ENCODE measurements around the gene DPM2.

Gene DPM2, protein sequence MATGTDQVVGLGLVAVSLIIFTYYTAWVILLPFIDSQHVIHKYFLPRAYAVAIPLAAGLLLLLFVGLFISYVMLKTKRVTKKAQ

DNA sequence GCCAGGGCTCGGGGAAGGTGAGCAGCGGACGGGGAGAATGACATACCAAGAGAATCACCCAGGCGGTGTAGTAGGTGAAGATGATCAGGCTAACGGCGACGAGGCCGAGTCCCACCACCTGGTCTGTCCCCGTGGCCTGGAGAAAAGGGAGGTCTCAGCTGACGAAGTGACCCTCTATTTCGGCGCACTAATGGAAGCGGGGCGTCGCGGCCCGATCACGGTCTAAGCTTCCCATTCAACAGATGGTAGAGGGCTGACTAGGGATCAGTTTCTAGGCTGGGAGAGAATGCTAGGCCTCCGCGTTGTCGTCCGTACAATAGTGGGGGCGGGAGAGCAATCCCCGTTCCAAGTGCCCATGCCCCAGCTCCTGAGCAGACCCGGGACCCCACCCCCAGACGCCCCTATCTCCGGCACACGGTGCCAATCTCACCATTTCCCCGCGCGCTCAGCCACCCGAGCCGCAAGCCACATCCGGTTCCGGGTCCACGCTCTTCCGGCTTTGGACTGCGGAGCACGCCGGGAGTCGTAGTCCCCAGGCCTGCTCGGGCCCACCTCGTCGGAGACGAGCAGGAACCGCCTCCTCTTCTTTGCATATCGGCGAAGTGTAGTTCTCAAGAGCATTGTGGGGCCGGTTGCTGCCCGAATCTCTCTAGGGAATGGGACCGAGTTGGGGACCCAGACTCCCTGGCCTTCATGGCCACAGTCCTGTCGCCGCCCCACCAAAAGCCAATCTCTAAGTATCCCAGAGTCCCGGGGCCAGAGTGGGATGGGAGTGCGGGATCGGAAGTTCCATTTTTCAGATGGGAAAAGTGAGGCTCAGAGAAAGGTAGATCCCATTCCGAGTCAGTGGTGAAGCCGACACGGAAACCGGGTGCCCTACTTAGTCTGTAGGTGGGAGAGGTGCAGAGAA, at the start of gene DPM2:
TSS of gene DPM2 (minus strand) at position 467 of the 910 bp plus-strand sequence. CDS start at position 433, 34 bp downstream.
- peak; percentile 63 for DNase-seq

DNA sequence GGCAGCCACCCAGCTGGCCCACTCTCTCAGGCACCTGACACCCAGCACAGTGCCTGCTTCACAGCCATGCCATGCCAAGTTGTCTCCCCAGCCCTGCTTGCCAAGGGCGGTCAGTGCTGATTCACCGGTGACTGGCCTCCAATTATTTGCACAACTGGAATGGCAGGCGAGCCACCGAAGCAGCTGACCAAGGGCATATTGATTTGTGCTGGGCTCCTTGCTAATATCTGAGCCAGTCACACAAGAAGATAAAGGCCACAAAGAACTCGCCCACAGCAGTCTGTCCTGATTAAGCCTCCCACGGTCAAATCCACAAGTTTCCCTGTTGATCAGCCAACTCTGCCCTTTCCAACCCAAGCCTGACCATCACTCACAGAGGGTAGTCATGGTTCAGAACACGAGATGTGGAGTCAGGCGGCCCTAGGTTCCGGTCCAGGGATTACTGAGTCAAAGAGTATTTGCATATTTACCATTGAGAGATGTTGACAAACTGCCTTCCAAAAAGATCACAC, 49.5 kb upstream of the DPM2 start:
- DNase-seq = peak; percentile 22

- DNase-seq = no peak
These were observed 47.4 kb upstream of the DPM2 start for GRCh38 chr9:127985011-127985410.

DNA sequence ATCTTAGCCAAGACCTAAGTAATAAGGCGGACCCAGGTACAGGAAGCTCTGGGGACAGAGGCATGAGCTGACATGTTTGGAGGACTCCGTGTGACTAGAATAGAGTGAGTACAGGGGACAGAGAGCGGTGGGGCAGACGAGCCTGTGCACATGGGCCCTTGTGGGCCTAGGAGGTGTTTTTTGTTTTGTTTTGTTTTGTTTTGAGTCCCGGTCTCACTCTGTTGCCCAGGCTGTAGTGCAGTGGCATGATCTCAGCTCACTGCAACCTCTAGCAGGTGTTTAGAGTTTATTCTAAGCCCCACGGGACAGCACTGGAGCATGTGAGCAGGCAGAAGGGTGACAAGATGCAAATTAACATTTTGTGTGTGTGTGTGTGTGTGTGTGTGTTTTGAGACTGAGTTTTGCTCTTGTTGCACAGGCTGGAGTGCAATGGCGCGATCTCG, 46.2 kb upstream of the DPM2 start:
- DNase-seq = no peak

- no peak for DNase-seq
These were observed 45.3 kb upstream of the DPM2 start for GRCh38 chr9:127982912-127983311.

GRCh38 chr9:127981559-127982121, 44.0 kb upstream of the DPM2 start:
- no peak for DNase-seq

DNA sequence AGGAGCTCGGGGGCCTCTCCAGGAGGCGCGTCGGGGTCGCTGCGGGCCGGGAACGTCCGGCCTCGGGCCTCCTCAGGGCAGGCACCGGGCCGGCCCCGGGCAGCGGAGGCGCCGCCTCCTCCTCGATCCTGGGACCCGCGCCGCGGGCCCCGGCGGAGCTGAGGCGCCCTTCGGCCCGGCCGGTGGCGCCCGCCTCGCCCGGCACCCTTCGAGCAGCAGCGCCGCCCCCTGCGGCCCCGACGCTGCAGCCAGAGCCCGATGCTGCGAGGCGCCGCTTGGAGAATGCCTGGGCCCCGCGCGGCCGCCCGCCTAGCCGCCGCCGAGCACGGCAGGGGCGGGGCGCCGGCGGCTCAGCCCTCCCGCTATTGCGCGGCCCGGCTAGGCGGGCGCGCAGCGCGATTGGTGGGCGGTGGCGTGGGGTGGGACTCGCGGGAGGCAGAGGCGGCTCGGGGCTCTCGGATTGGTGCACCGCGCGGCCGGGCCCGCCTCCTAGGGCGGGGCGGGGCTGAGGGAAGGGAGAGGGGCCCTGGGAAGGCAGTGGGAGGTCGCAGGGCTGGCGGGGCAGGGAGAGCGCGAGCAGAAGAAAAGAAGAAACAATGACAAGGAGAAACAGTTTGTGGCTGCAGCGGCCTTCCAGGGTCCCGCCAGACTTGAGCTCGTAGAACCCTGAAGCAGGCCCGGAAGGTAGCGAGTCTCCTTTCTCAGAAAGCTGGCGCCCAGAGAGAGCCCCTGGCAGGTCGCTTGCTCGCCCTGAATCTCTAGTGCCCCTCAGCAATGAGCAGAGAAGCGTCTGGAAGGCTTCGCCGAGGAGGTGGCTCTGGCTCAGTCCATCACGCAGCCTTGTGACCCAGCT, 43.3 kb upstream of the DPM2 start, which contains the start of gene EEIG1:
TSS of gene EEIG1 (minus strand) at position 284 of the 853 bp plus-strand sequence. CDS start 852 bp downstream, outside the sequence.
- peak; percentile 89 for DNase-seq

DNA sequence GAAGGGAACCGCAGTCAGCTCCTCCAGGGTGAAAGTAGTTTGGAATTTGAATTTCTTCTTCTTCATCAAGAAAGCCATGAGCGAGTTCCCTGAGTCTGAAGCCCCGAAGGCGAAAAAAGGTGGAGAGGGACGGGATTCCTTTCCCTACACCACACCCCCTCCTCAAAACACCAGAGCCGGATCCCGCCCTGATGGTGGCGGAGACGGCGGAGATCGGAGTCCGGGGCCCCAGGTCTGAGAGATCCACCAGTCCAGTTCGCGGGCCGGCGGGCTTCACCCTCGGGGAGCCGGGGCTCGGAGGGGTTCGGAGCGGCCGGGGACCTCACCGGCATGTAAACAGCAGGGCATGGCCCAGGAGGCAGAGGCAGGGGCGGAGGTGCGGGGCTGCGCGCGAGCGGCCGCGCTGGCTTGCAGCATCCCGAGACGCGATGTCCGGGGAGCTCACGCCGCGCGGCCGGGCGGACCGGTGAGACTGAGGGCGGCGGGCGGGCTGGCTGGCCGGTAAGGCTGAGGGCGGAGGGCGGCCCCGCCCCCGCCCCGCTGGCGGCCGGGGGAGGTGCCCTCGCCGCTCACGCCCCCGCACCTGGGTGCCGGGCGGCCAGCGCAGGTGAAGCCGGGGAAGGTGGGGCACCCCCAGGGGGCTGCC, 42.5 kb upstream of the DPM2 start:
- DNase-seq = peak; percentile 56

DNA sequence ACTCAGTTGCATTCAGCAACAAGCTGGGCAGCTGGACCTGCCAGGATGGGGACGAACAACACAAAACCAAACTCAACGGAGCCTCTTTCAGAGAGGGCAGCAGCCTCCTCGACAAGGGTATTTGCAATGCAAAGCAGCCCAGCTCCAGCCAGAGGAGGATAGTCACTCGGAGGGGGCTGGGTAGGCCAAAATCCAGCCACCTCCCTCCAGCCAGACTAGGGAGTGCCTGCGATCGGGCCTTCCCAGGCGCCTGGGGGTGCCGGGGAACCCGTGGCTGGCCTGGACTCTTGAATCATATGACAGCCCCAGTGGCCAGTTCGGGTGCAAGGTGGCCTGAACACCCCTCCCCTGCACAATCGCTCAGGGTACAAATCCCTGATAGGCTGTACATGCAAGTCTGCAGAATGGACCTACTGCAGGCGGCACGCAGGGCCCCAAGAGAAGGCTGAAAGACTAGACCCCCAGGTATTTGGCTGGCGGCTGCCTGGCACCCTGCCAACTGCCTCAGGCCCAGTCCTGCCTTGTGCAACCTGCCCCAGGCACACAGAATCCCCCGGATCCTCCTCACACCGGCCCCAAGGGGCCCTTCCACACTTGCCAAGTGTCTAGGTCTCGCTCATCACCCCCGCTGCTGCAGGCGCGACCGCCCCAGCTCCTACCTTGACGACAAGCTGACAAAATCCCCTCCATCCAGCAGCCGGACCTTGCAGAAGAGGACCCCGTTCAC, 41.8 kb upstream of the DPM2 start:
- peak; percentile 51 for DNase-seq

GRCh38 chr9:127979015-127979332, 41.3 kb upstream of the DPM2 start:
- DNase-seq = no peak

DNA sequence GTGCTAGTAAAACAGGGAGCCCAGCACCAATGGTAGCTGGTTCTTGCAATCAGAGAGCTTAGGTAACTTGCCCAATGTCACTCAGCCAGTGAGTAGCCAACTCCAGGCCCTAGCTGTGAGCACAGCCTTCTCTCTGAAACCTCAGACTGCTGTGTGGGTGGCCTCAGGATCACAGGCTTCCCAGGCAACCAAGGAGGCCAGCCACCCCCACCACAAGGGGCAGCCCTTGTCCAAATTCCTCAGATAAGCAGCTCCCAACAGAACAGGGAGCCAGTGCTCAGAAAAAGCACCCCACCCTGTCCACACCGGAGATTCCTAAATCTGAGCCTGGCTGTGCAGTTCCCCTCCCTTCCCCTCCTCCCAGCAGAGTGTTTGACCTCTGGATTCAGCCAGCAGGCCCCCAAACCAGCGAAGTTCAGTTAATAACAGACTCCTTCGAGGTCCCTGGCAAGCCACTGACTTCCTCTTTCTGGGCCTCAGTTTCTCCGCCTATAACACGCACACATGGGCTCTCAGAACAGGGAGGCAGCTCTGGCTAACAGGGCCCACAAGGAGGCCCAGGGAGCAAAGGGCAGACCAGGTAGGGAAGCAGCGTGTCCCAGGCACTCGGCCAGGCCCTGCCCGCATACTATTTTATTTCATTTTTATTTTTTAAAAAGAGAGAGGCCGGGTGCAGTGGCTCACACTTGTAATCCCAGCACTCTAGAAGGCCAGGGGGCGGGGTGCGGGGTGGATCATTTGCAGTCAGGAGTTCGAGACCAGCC, 40.4 kb upstream of the DPM2 start:
- no peak for DNase-seq

- DNase-seq = peak; percentile 39
These were observed 39.6 kb upstream of the DPM2 start for GRCh38 chr9:127977009-127977883.

GRCh38 chr9:127976498-127976897, 38.8 kb upstream of the DPM2 start:
- DNase-seq = peak; percentile 80

- no peak for DNase-seq
These were observed 38.0 kb upstream of the DPM2 start for GRCh38 chr9:127975376-127976315.

DNA sequence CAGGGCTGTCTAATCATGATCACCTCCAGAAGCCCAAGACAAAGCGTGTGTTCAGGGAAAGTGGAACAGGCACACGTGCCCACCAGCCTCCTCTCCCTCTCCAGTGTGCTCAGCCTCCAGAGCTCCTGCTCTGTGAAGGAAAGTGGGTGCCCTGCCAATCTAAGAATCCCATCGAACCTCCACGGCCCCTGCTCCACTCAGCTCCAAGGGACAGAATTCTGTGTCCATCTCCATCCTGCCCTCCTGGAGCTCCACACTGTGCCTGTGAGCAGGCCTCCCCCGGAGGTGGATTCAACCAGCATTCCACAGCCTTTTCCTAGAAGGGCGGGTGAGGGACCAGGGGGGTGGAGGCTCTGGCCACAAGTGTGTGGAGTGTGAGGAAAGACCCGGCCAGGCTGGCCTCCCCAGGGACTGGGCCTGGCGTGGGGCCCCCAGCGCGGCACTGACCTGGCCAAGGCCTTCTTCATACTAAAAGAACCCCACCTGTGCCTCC, 37.2 kb upstream of the DPM2 start:
- no peak for DNase-seq

DNA sequence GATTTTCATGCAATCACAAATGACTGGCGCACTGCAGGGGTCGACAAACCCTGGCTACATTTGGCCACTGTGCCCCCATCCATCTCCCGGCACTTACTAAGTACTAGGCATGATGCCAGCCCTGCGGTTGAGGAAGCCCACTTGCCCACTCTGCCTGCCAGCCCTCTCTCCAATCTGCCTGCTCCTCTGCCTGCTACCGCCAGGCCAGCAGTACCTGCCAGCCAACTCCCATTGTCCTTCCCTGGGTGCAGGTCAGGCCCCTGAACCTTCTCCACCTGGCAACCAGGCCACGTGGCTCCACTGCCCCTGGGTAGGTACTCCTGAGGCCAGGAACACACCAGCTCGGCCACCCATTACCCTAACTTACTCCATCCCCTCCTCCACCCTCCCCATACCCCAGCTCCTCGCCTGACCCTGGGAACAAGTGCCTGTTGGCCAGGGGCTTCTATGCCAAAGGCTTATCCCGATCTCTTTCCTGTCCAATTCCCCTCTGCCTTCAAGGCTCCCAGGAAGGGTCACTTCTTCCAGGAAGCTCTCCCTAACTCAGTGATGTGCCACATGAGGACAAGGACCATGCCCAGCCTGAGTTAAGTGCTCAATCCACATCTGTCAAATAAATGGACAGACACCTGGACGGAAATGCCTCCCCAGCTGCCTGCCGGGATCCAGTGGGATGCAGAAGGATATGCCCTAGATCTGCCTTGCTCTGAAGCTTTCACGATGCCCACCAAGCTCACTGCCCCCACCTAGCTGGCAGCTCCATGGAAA, 36.5 kb upstream of the DPM2 start:
- no peak for DNase-seq

- DNase-seq = no peak
These were observed 35.7 kb upstream of the DPM2 start for GRCh38 chr9:127973169-127974000.
